SIG-M5 (cell line): ENCODE data around the gene EGLN1.

ENCODE experiments used
- DNase-seq: peaks from one replicate; lab custom pipeline; 2025; lab: John Stamatoyannopoulos, UW

The EGLN1 gene

GRCh38 chr1:231324660-231325059 lies 97.4 kb downstream of the EGLN1 start:
- no peak for DNase-seq

DNA sequence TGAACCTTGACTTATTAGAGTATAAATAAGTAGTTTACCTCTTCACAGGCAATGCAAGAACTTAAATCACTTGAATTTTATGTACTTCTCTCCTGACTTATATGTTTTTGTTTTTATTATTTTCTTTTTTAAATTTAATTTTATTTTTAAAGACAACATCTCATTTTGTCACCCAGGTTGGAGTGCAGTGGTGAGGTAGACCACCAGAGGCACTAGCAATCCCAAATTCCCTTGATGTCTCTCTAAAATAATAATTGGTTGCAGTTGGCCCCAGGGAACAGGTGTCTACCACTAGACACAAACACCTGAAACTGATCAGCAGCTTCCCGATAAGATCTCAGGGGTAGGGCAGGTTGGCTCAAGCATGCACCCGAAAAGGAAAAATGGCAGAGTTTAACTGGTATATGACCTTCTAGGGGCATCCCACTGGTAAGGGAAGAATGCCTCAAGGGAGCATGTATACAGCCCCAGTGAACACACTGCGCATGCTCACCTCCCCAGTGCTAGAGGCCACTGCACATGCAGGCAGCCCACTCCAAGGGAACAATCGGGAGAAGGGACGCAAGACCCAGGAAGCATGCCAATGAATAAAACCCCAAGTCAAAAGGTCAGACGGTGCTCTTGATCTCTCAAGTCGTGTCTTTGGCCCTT lies 99.1 kb downstream of the EGLN1 start:
- DNase-seq: no peak

DNA sequence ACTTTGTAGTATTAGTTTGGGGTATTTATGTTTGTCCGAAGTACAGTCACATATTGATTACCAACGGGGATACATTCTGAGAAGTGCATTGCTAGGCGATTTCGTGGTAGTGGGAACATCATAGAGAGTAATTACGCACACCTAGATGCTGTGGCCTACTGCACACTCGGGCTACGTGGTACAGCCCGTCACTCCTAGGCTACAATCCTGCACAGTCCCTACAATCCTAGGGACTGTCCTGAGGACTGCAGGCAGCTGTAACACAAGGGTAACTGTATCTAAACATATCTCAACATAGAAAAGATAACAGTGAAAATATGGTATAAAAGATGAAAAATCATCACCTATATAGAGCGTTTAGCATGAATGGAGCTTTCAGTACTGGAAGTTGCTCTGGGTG lies 103.0 kb downstream of the EGLN1 start:
- no peak for DNase-seq

GRCh38 chr1:231318568-231318967 lies 103.5 kb downstream of the EGLN1 start:
- no peak for DNase-seq

DNA sequence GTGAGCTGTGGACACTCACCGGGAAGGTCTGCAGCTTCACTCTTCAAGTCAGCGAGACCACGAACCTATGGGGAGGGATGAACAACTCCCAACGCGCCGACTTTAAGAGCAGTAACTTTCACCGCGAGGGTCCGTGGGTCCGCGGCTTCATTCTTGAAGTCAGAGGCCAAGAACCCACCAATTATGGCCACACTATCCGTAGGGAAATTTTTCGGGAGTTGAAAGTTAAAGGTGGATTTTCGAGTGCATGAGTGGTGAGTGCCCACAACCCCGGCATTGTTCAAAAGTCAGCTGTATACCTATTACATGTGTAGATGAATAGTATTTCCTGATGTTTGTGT lies 104.1 kb downstream of the EGLN1 start:
- DNase-seq: no peak

DNA sequence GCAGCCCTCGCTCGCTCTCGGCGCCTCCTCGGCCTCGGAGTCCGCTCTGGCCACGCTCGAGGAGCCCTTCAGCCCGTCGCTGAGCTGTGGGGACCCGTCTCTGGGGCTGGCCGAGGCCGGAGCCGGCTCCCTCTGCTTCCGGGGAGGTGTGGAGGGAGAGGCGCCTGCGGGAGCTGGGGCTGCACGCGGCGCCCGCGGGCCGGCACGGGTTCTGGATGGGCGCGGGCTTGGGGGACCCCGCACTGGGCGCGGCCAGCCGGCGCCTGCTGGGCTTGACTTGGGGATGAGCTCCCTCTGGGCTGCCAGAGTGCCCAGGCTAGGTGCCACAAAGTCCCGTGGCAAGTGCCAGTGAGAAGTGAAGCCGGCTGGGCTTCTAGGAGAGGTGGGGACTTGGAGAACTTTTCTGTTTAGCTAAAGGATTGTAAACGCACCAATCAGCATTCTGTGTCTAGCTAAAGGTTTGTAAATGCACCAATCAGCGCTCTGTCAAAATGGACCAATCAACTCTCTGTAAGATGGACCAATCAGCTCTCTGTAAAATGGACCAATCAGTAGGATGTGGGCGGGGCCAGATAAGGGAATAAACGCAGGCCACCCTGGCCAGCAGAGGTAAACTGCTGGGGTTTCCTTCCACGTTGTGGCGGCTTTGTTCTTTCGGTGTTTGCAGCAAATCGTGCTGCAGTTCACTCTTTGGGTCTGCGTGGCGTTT lies 104.6 kb downstream of the EGLN1 start:
- no peak for DNase-seq

- DNase-seq: no peak
Observed at GRCh38 chr1:231315887-231316286, 106.2 kb downstream of the EGLN1 start.
